HCT116 (cell line): Measurements from ENCODE around the gene C15orf62. TPM values are rescaled to one million over a fixed set of nuclear protein-coding genes. Genes with fewer than 3 reads are reported as not detected.
A peak's percentile ranks its signal among the peaks of the same experiment; 100 is the strongest.

ENCODE experiments used
- ATAC-seq: fragments of 200-7000 bp; cut with Tn5 transposase; 2 replicates; pipeline ENCODE4 v1.9.1; 2020; ENCODE audit warnings: mild to moderate bottlenecking, moderate library complexity
- BruUV-seq: library from RNA; stranded (reverse); fragments of 400-500 nt; replicated peaks from 2 replicates; lab custom pipeline; 2021; lab: Mats Ljungman, UMichigan
- CTCF ChIA-PET: fragments of 300-600 bp; sonication (Branson Sonifier 250); formaldehyde crosslinking; loops from one replicate; lab custom pipeline; 2021; ENCODE audit warnings: antibody characterized with exemption; lab: Charles Lee
- POLR2A ChIA-PET: fragments of 300-600, 350-600 bp; sonication (Branson Sonifier 250); formaldehyde crosslinking; loops from one replicate; lab custom pipeline; 2021; ENCODE audit warnings: antibody characterized with exemption; lab: Charles Lee
- RAD21 ChIA-PET, 2 experiments: fragments of 300-600 bp; sonication (Branson Sonifier 250); formaldehyde crosslinking; loops; one replicate each; lab custom pipeline; 2023; ENCODE audit warnings: low total read pairs in 2 of 2; ENCODE audit not compliant: uncharacterized antibody in 2 of 2, unreplicated experiment in 2 of 2, low non-redundant PET in 1 of 2; lab: Charles Lee
- DNase-seq: peaks from one replicate; pipeline ENCODE4 v3.0.0-alpha.2; 2010; ENCODE audit warnings: low read depth, low spot score
- H2AFZ ChIP-seq: fragments of 200-600 bp; shearing (Covaris generic), sonication (generic); 2 replicates; pipeline ENCODE4 v1.6.1; 2017; ENCODE audit warnings: low read depth, mixed run types, mixed read lengths, antibody characterized with exemption, low read length; ENCODE audit not compliant: poor library complexity, severe bottlenecking
- H3K27ac ChIP-seq: 2 replicates; pipeline ENCODE4 v1.5.1; 2012; ENCODE audit warnings: low read depth, low read length
- H3K27me3 ChIP-seq: fragments of 200-600 bp; sonication (generic); 2 replicates; pipeline ENCODE4 v1.6.1; 2016; ENCODE audit warnings: mixed run types, low read length, mixed read lengths; ENCODE audit not compliant: insufficient read depth
- H3K36me3 ChIP-seq, 2 experiments: fragments of 200-500 bp in 1 of 2; fragments of 200-600 bp in 1 of 2; sonication (Bioruptor generic) in 1 of 2; sonication (generic) in 1 of 2; 2 replicates each; pipeline versions ENCODE4 v1.5.1 to v1.6.1; 2014 to 2016; ENCODE audit warnings: low read length in 2 of 2, inconsistent platforms in 1 of 2, mixed read lengths in 1 of 2, mixed run types in 1 of 2; ENCODE audit not compliant: insufficient read depth in 2 of 2, control insufficient read depth in 1 of 2
- H3K4me1 ChIP-seq, 2 experiments: fragments of 200-600 bp in 1 of 2; sonication (generic) in 1 of 2; 2 replicates each; pipeline versions ENCODE4 v1.5.1 to v1.6.1; 2012 to 2017; ENCODE audit warnings: low read length in 2 of 2, inconsistent platforms in 1 of 2, mild to moderate bottlenecking in 1 of 2, mixed read lengths in 1 of 2, mixed run types in 1 of 2, moderate library complexity in 1 of 2; ENCODE audit not compliant: insufficient read depth in 2 of 2, control insufficient read depth in 1 of 2
- H3K4me2 ChIP-seq: fragments of 200-600 bp; sonication (generic); 2 replicates; pipeline ENCODE4 v1.6.1; 2017; ENCODE audit warnings: mixed run types, low read length, mixed read lengths
- H3K4me3 ChIP-seq, 2 experiments: fragments of 200-600 bp in 1 of 2; sonication (generic) in 1 of 2; replicated peaks in 1 of 2; 2 replicates each; pipeline ENCODE4 v1.5.1; 2011 to 2016; ENCODE audit warnings: low read length in 2 of 2, control low read depth in 1 of 2, low read depth in 1 of 2, mild to moderate bottlenecking in 1 of 2, mixed read lengths in 1 of 2, mixed run types in 1 of 2
- H3K79me2 ChIP-seq: fragments of 200-600 bp; sonication (generic); 2 replicates; pipeline ENCODE4 v1.6.1; 2017; ENCODE audit warnings: mild to moderate bottlenecking, mixed run types, low read length, moderate library complexity, mixed read lengths; ENCODE audit not compliant: insufficient read depth
- H3K9ac ChIP-seq: fragments of 200-600 bp; sonication (generic); 2 replicates; pipeline ENCODE4 v1.6.1; 2016; ENCODE audit warnings: low read length, mixed read lengths
- H3K9me2 ChIP-seq: fragments of 200-600 bp; sonication (generic), shearing (Covaris generic); 2 replicates; pipeline ENCODE4 v1.6.1; 2017; ENCODE audit warnings: mixed run types, mild to moderate bottlenecking, moderate library complexity; ENCODE audit not compliant: insufficient read depth
- H3K9me3 ChIP-seq, 2 experiments: fragments of 200-500 bp in 1 of 2; fragments of 200-600 bp in 1 of 2; sonication (Bioruptor generic) in 1 of 2; sonication (generic) in 1 of 2; 2 replicates each; pipeline ENCODE4 v1.6.1; 2014 to 2017; ENCODE audit warnings: low read length in 2 of 2, mixed read lengths in 2 of 2, inconsistent platforms in 1 of 2, low read depth in 1 of 2, mild to moderate bottlenecking in 1 of 2, mixed run types in 1 of 2, moderate library complexity in 1 of 2; ENCODE audit not compliant: control insufficient read depth in 1 of 2, insufficient read depth in 1 of 2
- H4K20me1 ChIP-seq: fragments of 200-600 bp; sonication (generic), shearing (Covaris generic); 2 replicates; pipeline ENCODE4 v1.6.1; 2017; ENCODE audit warnings: mixed run types, mild to moderate bottlenecking, moderate library complexity; ENCODE audit not compliant: insufficient read depth
- EGR1 ChIP-seq: IDR thresholded peaks from 2 replicates; pipeline ENCODE4 v1.6.1; 2012; ENCODE audit warnings: low read depth
- EZH2 ChIP-seq: fragments of 200-600 bp; sonication (generic); IDR thresholded peaks from 2 replicates; pipeline ENCODE4 v1.6.1; 2017; ENCODE audit warnings: antibody characterized with exemption, mixed run types
- POLR2A ChIP-seq: IDR thresholded peaks from 2 replicates; pipeline ENCODE4 v1.7.0; 2011; ENCODE audit warnings: borderline replicate concordance; ENCODE audit not compliant: insufficient read depth, insufficient read length; ENCODE audit errors: extremely low read depth
- POLR2AphosphoS5 ChIP-seq: IDR thresholded peaks from 2 replicates; pipeline ENCODE4 v1.6.1; 2011; ENCODE audit warnings: mild to moderate bottlenecking, low read depth, low read length, moderate library complexity
- RAD21 ChIP-seq: IDR thresholded peaks from 2 replicates; pipeline ENCODE4 v1.6.1; 2012; ENCODE audit warnings: low read depth, mild to moderate bottlenecking
- SP1 ChIP-seq: IDR thresholded peaks from 2 replicates; pipeline ENCODE4 v1.6.1; 2012; ENCODE audit warnings: low read depth
- SRF ChIP-seq: IDR thresholded peaks from 2 replicates; pipeline ENCODE4 v1.6.1; 2012; ENCODE audit warnings: low read depth
- YY1 ChIP-seq: IDR thresholded peaks from 2 replicates; pipeline ENCODE4 v1.6.1; 2011; ENCODE audit warnings: low read length, low read depth, moderate library complexity, mild to moderate bottlenecking; ENCODE audit not compliant: insufficient replicate concordance; ENCODE audit errors: extremely low read depth
- ZFX ChIP-seq: fragments of 450-650 bp; IDR thresholded peaks from 2 replicates; pipeline ENCODE4 v1.6.1; 2017
- intact Hi-C: fragments of 100-400 bp; cut with micrococcal nuclease; formaldehyde crosslinking; loops from 2 replicates; pipeline ENCODE4 v1.10.0; 2022
- total RNA-seq: library from RNA; stranded (reverse); gene quantifications from one replicate; pipeline ENCODE4 v1.2.1, GENCODE V29; 2021; ENCODE audit not compliant: unreplicated experiment
- TF ChIP-seq, protein P1 (sequence below): IDR thresholded peaks from 2 replicates; pipeline ENCODE4 v1.6.1; 2012
- TF ChIP-seq, protein P2 (sequence below): IDR thresholded peaks from 2 replicates; pipeline ENCODE4 v1.6.1; 2011; ENCODE audit warnings: mild to moderate bottlenecking, low read length, moderate library complexity; ENCODE audit not compliant: insufficient replicate concordance; ENCODE audit errors: extremely low read depth

C15orf62 gene
- total RNA-seq, 1 experiment from 2014 or later: 0.10 TPM

DNA sequence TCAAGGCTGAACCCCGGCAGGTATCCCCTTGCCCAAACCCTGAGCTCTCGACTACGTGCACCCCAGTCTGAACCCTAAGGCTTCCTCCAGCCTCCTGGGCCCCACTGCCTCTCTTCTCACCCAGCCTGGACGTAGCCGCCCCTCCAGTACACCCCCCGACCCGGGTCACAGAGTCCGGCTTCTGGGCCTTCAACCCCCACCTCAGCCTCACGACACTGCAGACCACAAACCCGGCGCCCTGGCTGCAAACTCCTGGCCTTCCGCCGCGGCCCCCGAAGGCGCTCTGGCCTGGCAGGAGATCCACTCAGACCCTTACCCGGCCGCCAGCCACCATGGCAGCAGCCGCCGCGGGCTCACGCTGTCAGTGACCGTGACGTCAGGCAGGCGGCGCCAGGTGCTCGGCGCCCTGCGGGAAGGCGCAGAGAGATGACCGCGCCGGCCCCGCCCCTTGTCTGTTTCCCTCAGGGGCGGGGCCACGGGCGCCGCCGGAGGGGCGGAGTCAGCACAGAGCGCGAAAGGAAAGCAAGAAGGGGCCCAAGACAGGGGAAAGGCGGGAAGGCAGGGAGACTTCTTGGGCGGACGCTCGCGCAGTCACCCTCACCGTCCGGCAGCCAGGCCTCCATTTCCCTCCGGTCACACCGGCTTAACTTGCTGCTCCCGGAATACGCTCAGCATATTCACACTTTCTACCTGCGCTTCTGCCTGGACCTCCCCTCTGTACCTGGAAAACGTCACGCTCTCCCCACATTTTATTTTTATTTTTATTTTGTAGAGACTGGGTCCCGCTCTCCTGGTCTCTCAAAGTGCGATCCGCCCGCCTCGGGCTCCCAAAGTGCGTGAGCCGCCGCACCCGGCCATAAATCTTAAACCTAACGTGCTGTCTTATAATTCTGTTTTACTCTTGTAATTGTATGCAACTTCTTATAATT lies 14.6 kb upstream of the C15orf62 start, which contains the start of gene RMDN3:
RMDN3 (minus strand) TSS at position 372 of the 929 bp plus-strand sequence. CDS start 471 bp downstream, outside the sequence.
- CTCF ChIA-PET: no interaction called here
- POLR2A ChIA-PET: no interaction called here
- peak within 1 kb of the TSS; percentile 86 for H2AFZ ChIP-seq
- peak within 1 kb of the TSS; percentile 99 for H3K4me3 ChIP-seq
- peak within 1 kb of the TSS; percentile 74 for H3K27ac ChIP-seq
- H3K36me3 ChIP-seq: peaks cover 12% of the 10 kb centered on the region in 2 experiments; a peak in 3 of 4 replicates
- ATAC-seq (peak; percentile 93), DNase-seq (peak; percentile 80)
- BruUV-seq: TSS peak; percentile 99
- intact Hi-C loops: no loop called here
- peak within 1 kb of the TSS; percentile 79 for H3K9ac ChIP-seq
- peaks cover 7 to 17% of the 10 kb centered on the region in 2 experiments for H3K4me1 ChIP-seq
- H3K9me2 ChIP-seq: no peaks in the 10 kb centered on the region
- H4K20me1 ChIP-seq: no peaks in the 10 kb centered on the region
- RAD21 ChIA-PET: no interaction called here
- H3K27me3 ChIP-seq: no peaks in the 10 kb centered on the region
- peaks cover 35% of the 10 kb centered on the region for H3K79me2 ChIP-seq
- H3K4me2 ChIP-seq: peak within 1 kb of the TSS; percentile 97
- TF ChIP-seq ZFX (peak; percentile 52; the same call in 1 of the 2 replicates), SP1 (peak; percentile 76), YY1 (peak; percentile 73), POLR2A (peak; percentile 74), SRF (peak; percentile 95), RAD21 (peak; percentile 19; the same call in 1 of the 2 replicates), POLR2AphosphoS5 (peak; percentile 70), EGR1 (no peak), EZH2 (no peak)
- TF ChIP-seq, protein P1, sequence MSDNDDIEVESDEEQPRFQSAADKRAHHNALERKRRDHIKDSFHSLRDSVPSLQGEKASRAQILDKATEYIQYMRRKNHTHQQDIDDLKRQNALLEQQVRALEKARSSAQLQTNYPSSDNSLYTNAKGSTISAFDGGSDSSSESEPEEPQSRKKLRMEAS: peak; percentile 84
- TF ChIP-seq, protein P2, sequence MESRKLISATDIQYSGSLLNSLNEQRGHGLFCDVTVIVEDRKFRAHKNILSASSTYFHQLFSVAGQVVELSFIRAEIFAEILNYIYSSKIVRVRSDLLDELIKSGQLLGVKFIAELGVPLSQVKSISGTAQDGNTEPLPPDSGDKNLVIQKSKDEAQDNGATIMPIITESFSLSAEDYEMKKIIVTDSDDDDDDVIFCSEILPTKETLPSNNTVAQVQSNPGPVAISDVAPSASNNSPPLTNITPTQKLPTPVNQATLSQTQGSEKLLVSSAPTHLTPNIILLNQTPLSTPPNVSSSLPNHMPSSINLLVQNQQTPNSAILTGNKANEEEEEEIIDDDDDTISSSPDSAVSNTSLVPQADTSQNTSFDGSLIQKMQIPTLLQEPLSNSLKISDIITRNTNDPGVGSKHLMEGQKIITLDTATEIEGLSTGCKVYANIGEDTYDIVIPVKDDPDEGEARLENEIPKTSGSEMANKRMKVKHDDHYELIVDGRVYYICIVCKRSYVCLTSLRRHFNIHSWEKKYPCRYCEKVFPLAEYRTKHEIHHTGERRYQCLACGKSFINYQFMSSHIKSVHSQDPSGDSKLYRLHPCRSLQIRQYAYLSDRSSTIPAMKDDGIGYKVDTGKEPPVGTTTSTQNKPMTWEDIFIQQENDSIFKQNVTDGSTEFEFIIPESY: no peak
- no peaks in the 10 kb centered on the region for H3K9me3 ChIP-seq
